Measurements from ENCODE around the gene PCBD1.

PCBD1 gene

DNA sequence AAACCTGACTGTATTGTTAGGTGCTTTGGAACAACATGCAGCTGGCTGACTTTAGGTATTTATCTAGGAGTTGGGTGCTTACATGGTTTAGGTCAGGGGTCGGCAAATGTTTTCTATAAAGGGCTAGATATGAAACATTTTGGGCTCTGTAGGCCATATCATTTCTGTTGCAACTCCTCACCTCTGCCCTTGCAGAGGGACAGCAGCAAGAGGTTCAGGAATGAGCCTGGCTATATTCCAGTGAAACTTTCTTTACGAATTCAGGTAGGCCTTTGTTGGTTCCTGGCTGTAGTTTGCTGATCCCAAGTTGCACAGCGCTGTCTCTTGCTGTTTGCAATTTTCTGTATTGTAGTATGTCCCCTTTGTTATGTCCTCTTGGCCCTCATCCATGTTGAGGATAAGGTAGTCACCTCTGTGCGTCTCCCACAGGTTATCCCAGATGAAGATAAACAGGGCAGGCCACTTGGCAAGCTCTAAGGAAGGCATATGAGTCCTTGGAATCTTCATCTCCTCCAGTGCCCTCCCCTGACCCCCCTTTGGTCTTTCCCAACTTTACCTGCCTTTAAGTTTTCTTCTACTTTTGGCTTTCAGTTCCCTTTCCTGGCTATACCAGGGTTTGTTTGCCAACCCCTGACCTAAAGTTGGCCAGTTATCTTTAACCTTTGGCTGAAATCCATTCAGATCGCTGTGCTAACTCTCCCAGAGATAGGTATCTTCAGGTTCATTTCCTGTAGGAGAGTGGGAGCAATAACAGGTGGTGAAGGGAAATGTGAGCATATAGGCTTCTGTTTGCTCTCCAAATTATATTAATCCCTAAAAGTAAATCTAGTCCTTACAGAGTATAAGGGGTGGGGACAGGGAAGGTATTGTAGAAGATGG lies 36.5 kb downstream of the PCBD1 start:
- no peak overlapping the region for H3K27ac ChIP-seq (ENCODE audit: low read length)
- H3K4me3 ChIP-seq (ENCODE audit: low read length), result no peak overlapping the region

DNA sequence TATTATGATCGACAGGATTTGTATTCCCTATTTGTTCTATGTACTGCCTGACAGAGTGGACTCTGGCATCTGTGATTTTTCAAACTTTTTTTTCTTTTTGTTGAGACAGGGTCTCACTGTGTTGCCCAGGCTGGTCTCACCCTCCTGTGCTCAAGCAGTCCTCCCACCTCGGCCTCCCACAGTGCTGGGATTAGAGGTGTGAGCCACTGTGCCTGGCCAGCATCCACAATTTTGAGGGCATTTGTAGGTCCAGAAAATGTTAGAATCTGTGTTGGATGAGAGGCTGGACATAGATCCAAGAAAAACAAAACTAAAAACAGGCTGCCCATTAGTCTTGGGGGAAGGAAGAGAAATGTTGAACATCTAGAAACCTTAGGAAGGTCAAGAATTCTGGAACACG lies 38.3 kb downstream of the PCBD1 start:
- no peaks in the 10 kb centered on the region for H3K27me3 ChIP-seq (ENCODE audit: low read depth, low read length)
- H3K9me3 ChIP-seq (ENCODE audit: insufficient read depth, low read length), result no peaks in the 10 kb centered on the region
- no peaks in the 10 kb centered on the region for H3K79me2 ChIP-seq (ENCODE audit: low read length)
- TF ChIP-seq, protein P1, sequence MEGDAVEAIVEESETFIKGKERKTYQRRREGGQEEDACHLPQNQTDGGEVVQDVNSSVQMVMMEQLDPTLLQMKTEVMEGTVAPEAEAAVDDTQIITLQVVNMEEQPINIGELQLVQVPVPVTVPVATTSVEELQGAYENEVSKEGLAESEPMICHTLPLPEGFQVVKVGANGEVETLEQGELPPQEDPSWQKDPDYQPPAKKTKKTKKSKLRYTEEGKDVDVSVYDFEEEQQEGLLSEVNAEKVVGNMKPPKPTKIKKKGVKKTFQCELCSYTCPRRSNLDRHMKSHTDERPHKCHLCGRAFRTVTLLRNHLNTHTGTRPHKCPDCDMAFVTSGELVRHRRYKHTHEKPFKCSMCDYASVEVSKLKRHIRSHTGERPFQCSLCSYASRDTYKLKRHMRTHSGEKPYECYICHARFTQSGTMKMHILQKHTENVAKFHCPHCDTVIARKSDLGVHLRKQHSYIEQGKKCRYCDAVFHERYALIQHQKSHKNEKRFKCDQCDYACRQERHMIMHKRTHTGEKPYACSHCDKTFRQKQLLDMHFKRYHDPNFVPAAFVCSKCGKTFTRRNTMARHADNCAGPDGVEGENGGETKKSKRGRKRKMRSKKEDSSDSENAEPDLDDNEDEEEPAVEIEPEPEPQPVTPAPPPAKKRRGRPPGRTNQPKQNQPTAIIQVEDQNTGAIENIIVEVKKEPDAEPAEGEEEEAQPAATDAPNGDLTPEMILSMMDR (IDR thresholded peaks at IDR 0.05; ENCODE audit: low read depth, low read length), result no peak
- H3K4me1 ChIP-seq (ENCODE audit: low read length), result no peaks in the 10 kb centered on the region
- no peak overlapping the region for H3K4me2 ChIP-seq (ENCODE audit: low read length)
- H3K4me3 ChIP-seq (ENCODE audit: low read length), result no peak overlapping the region
- no peak overlapping the region for H2AFZ ChIP-seq (ENCODE audit: low read depth, low read length)
- H3K9ac ChIP-seq (ENCODE audit: low read length), result no peak overlapping the region
- H3K27ac ChIP-seq (ENCODE audit: low read length), result no peak overlapping the region
- H4K20me1 ChIP-seq (ENCODE audit: insufficient read depth, low read length), result no peaks in the 10 kb centered on the region
- no peaks in the 10 kb centered on the region for H3K36me3 ChIP-seq (replicated peaks; ENCODE audit: low read depth, low read length)

More for the DNA sequence above, 36.5 kb downstream of the PCBD1 start:
- Histone ChIP-seq H3K9me3 (ENCODE audit: insufficient read depth, low read length) (no peaks in the 10 kb centered on the region), H4K20me1 (ENCODE audit: insufficient read depth, low read length) (no peaks in the 10 kb centered on the region), H3K27me3 (ENCODE audit: low read depth, low read length) (no peaks in the 10 kb centered on the region), H3K4me1 (ENCODE audit: low read length) (no peaks in the 10 kb centered on the region), H3K4me2 (ENCODE audit: low read length) (no peak overlapping the region), H3K9ac (ENCODE audit: low read length) (no peak overlapping the region), H3K79me2 (ENCODE audit: low read length) (no peaks in the 10 kb centered on the region), H2AFZ (ENCODE audit: low read depth, low read length) (no peak overlapping the region), H3K36me3 (replicated peaks; ENCODE audit: low read depth, low read length) (no peaks in the 10 kb centered on the region)
- no peak for TF ChIP-seq EZH2phosphoT487 (IDR thresholded peaks at IDR 0.05; ENCODE audit: low read depth)
- TF ChIP-seq, protein P1 (IDR thresholded peaks at IDR 0.05; ENCODE audit: low read depth, low read length), result no peak

DNA sequence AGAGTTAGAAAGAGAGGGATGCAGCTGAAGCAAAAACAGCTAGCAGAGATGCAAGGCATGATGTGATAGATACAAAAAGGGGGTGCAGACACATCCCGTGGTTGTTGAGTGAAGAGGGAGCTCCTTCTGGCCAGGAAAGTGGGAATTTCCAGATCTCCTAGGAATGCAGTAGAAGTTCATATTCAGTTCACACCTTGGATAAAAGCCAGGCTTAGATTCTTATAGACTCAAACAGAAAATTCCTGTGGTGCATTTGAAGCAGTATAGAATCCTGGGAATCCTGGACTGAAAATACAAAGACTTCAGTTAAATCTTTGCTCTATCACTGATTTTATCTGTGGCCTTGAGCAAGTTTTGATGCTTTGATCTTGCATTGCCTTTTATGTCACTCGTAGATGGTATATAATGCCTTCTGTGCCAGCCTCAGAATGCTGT lies 38.8 kb downstream of the PCBD1 start:
- H3K36me3 ChIP-seq (replicated peaks; ENCODE audit: low read depth, low read length), result no peaks in the 10 kb centered on the region

DNA sequence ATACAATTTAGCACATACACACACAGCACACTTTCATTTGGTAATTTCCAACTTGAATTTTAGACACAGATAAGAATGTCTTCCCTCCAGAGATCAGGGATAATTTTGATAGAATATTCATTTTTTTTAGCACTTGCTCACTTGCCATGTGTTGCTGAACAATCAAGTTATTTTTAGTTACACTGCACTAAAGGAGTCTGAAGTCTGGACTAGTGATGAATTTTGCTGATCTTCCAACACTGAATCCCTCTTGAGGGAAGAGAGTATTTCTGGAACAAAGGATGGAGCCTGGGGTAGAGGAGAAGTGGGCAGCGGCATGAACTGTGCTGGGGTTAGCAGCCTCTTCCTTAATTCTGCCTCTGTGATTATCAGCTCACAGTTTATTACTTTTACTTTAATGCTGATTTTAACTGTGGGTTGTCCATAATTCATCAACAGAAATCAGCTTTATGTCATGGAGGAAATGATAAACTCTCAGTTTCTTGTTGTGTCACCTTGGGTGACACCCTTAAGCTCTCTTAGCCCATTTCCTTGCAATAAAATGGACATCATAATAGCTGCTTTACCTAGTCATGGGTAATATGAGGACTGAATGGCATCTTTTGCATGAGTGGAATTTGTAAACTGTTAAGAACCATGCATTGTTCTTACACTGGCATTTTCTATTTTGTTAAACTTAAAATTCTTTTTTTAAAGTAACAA lies 40.6 kb downstream of the PCBD1 start:
- no peaks in the 10 kb centered on the region for H3K36me3 ChIP-seq (replicated peaks; ENCODE audit: low read depth, low read length)
- H3K4me2 ChIP-seq (ENCODE audit: low read length), result no peak overlapping the region
- no peak overlapping the region for H3K9ac ChIP-seq (ENCODE audit: low read length)
- no peaks in the 10 kb centered on the region for H3K4me1 ChIP-seq (ENCODE audit: low read length)
- TF ChIP-seq, protein P1 (IDR thresholded peaks at IDR 0.05; ENCODE audit: low read depth, low read length), result no peak
- TF ChIP-seq EZH2phosphoT487 (IDR thresholded peaks at IDR 0.05; ENCODE audit: low read depth), result no peak
- H3K27ac ChIP-seq (ENCODE audit: low read length), result no peak overlapping the region
- no peak overlapping the region for H3K4me3 ChIP-seq (ENCODE audit: low read length)
- no peaks in the 10 kb centered on the region for H3K79me2 ChIP-seq (ENCODE audit: low read length)
- no peaks in the 10 kb centered on the region for H4K20me1 ChIP-seq (ENCODE audit: insufficient read depth, low read length)
- H2AFZ ChIP-seq (ENCODE audit: low read depth, low read length), result no peak overlapping the region
- H3K9me3 ChIP-seq (ENCODE audit: insufficient read depth, low read length), result no peaks in the 10 kb centered on the region
- no peaks in the 10 kb centered on the region for H3K27me3 ChIP-seq (ENCODE audit: low read depth, low read length)

More for the DNA sequence above, 38.8 kb downstream of the PCBD1 start:
- no peaks in the 10 kb centered on the region for H3K27me3 ChIP-seq (ENCODE audit: low read depth, low read length)
- no peak overlapping the region for H3K4me2 ChIP-seq (ENCODE audit: low read length)
- H3K27ac ChIP-seq (ENCODE audit: low read length), result no peak overlapping the region
- H3K9ac ChIP-seq (ENCODE audit: low read length), result no peak overlapping the region
- H3K4me3 ChIP-seq (ENCODE audit: low read length), result no peak overlapping the region
- no peak for TF ChIP-seq EZH2phosphoT487 (IDR thresholded peaks at IDR 0.05; ENCODE audit: low read depth)
- TF ChIP-seq, protein P1 (IDR thresholded peaks at IDR 0.05; ENCODE audit: low read depth, low read length), result no peak
- H3K9me3 ChIP-seq (ENCODE audit: insufficient read depth, low read length), result no peaks in the 10 kb centered on the region
- H2AFZ ChIP-seq (ENCODE audit: low read depth, low read length), result no peak overlapping the region
- no peaks in the 10 kb centered on the region for H3K79me2 ChIP-seq (ENCODE audit: low read length)
- H3K4me1 ChIP-seq (ENCODE audit: low read length), result no peaks in the 10 kb centered on the region
- no peaks in the 10 kb centered on the region for H4K20me1 ChIP-seq (ENCODE audit: insufficient read depth, low read length)
